H1 (cell line): ENCODE measurements around the gene TRIOBP. TPM values are rescaled to one million over a fixed set of nuclear protein-coding genes. Genes with fewer than 3 reads are reported as not detected.

Experiments used
- CTCF ChIA-PET: fragments of 300-600 bp; sonication (Branson Sonifier 250); formaldehyde crosslinking; loops from one replicate; lab custom pipeline; 2021; ENCODE audit not compliant: partially characterized antibody; lab: Charles Lee
- POLR2A ChIA-PET: fragments of 300-600 bp; sonication (Branson Sonifier 250); formaldehyde crosslinking; loops from one replicate; lab custom pipeline; 2021; ENCODE audit warnings: inconsistent platforms; ENCODE audit not compliant: partially characterized antibody; lab: Charles Lee
- DNase-seq, 2 experiments: peaks; one replicate each; pipeline versions ENCODE4 v3.0.0 to v3.0.0-alpha.2; 2010 to 2022; ENCODE audit warnings: low spot score in 2 of 2, low read depth in 1 of 2, mixed read lengths in 1 of 2
- FAIRE-seq: peaks from 2 replicates; lab custom pipeline; 2011; peaks lifted over from hg19 to GRCh38; lab: Jason Lieb, UNC
- H2AFZ ChIP-seq: 2 replicates; pipeline ENCODE4 v1.8.1; 2012; ENCODE audit warnings: low read length, inconsistent platforms
- H2AK5ac ChIP-seq: 2 replicates; pipeline ENCODE4 v1.6.1; 2013; ENCODE audit warnings: low read depth, low read length
- H2BK120ac ChIP-seq: replicated peaks from 2 replicates; pipeline ENCODE3; 2013; ENCODE audit warnings: low read depth, low read length, inconsistent platforms
- H2BK12ac ChIP-seq: 2 replicates; pipeline ENCODE4 v1.6.1; 2013; ENCODE audit warnings: low read depth, low read length
- H2BK15ac ChIP-seq: 2 replicates; pipeline ENCODE4 v1.6.1; 2013; ENCODE audit warnings: low read length
- H2BK20ac ChIP-seq: 2 replicates; pipeline ENCODE4 v1.6.1; 2013; ENCODE audit warnings: low read length
- H2BK5ac ChIP-seq: 2 replicates; pipeline ENCODE4 v1.6.1; 2013; ENCODE audit warnings: low read depth, low read length
- H3K14ac ChIP-seq: 2 replicates; pipeline ENCODE4 v1.6.1; 2013; ENCODE audit warnings: inconsistent platforms; ENCODE audit not compliant: insufficient read length
- H3K18ac ChIP-seq: 2 replicates; pipeline ENCODE4 v1.6.1; 2013; ENCODE audit warnings: low read length; ENCODE audit errors: extremely low read depth
- H3K23ac ChIP-seq: 2 replicates; pipeline ENCODE4 v1.6.1; 2013; ENCODE audit warnings: inconsistent platforms; ENCODE audit not compliant: insufficient read length
- H3K23me2 ChIP-seq: 2 replicates; pipeline ENCODE4 v1.6.1; 2013; ENCODE audit warnings: low read depth, low read length
- H3K27ac ChIP-seq: 2 replicates; pipeline ENCODE4 v1.6.1; 2011; ENCODE audit warnings: low read depth, low read length, inconsistent platforms
- H3K27me3 ChIP-seq, 4 experiments: replicated peaks in 1 of 4; 1 replicate in 1 of 4; 2 replicates in 3 of 4; pipeline versions ENCODE4 v1.6.1 to v1.8.1; 2011 to 2013; ENCODE audit warnings: low read length in 3 of 4, mild to moderate bottlenecking in 3 of 4, inconsistent platforms in 2 of 4, mixed read lengths in 2 of 4, moderate library complexity in 1 of 4; ENCODE audit not compliant: control insufficient read depth in 3 of 4, insufficient read depth in 3 of 4; ENCODE audit errors: extremely low read depth in 1 of 4
- H3K36me3 ChIP-seq, 4 experiments: 2 replicates each; pipeline versions ENCODE4 v1.6.1 to v1.8.1; 2011 to 2013; ENCODE audit warnings: mild to moderate bottlenecking in 4 of 4, low read length in 3 of 4, moderate library complexity in 2 of 4, control low read depth in 1 of 4, inconsistent platforms in 1 of 4; ENCODE audit not compliant: insufficient read depth in 4 of 4, control insufficient read depth in 2 of 4
- H3K4ac ChIP-seq: replicated peaks from 2 replicates; pipeline ENCODE3; 2013; ENCODE audit warnings: low read length, low read depth, mixed read lengths, inconsistent platforms; ENCODE audit not compliant: insufficient read length
- H3K4me1 ChIP-seq, 4 experiments: replicated peaks in 1 of 4; 1 replicate in 1 of 4; 2 replicates in 3 of 4; pipeline versions ENCODE4 v1.6.1 to v1.8.1; 2011 to 2013; ENCODE audit warnings: low read length in 3 of 4, inconsistent platforms in 2 of 4, mixed read lengths in 1 of 4; ENCODE audit not compliant: insufficient read depth in 4 of 4, control insufficient read depth in 3 of 4
- H3K4me2 ChIP-seq, 2 experiments: 2 replicates each; pipeline versions ENCODE4 v1.6.1 to v1.8.1; 2011 to 2013; ENCODE audit warnings: low read depth in 2 of 2, low read length in 2 of 2, control low read depth in 1 of 2, inconsistent platforms in 1 of 2, mild to moderate bottlenecking in 1 of 2; ENCODE audit not compliant: insufficient read depth in 1 of 2
- H3K4me3 ChIP-seq, 4 experiments: fragments of 200-600, 300-600 bp in 1 of 4; sonication (generic), shearing (Covaris generic), sonication (Bioruptor Twin) in 1 of 4; 2 replicates each; pipeline versions ENCODE4 v1.5.1 to v1.8.1; 2011 to 2016; ENCODE audit warnings: low read length in 4 of 4, low read depth in 3 of 4, control low read depth in 2 of 4, inconsistent platforms in 2 of 4, mild to moderate bottlenecking in 2 of 4, mixed read lengths in 1 of 4, moderate library complexity in 1 of 4; ENCODE audit not compliant: insufficient read depth in 2 of 4; ENCODE audit errors: extremely low read depth in 1 of 4
- H3K56ac ChIP-seq: replicated peaks from 2 replicates; pipeline ENCODE3; 2013; ENCODE audit warnings: low read depth, mild to moderate bottlenecking, mixed read lengths, low read length, inconsistent platforms; ENCODE audit not compliant: insufficient read length
- H3K79me1 ChIP-seq: 2 replicates; pipeline ENCODE4 v1.6.1; 2013; ENCODE audit warnings: low read depth, low read length, control low read depth
- H3K79me2 ChIP-seq, 2 experiments: 2 replicates each; pipeline versions ENCODE4 v1.6.1 to v1.8.1; 2012 to 2013; ENCODE audit warnings: low read length in 2 of 2, mild to moderate bottlenecking in 2 of 2, inconsistent platforms in 1 of 2; ENCODE audit not compliant: insufficient read depth in 2 of 2, control insufficient read depth in 1 of 2
- H3K9ac ChIP-seq, 4 experiments: replicated peaks in 1 of 4; 1 replicate in 1 of 4; 2 replicates in 3 of 4; pipeline versions ENCODE4 v1.6.1 to v1.8.1; 2011 to 2013; ENCODE audit warnings: low read depth in 3 of 4, low read length in 3 of 4, control low read depth in 2 of 4, mild to moderate bottlenecking in 2 of 4, moderate library complexity in 2 of 4, inconsistent platforms in 1 of 4; ENCODE audit errors: extremely low read depth in 1 of 4
- H3K9me3 ChIP-seq, 2 experiments: 2 replicates each; pipeline versions ENCODE4 v1.6.1 to v1.8.1; 2012 to 2013; ENCODE audit warnings: mild to moderate bottlenecking in 2 of 2, moderate library complexity in 2 of 2, control low read depth in 1 of 2, inconsistent platforms in 1 of 2, low read depth in 1 of 2, low read length in 1 of 2, mixed read lengths in 1 of 2; ENCODE audit not compliant: insufficient read depth in 2 of 2
- H4K20me1 ChIP-seq, 2 experiments: replicated peaks in 1 of 2; 2 replicates each; pipeline versions ENCODE3 to v1.8.1; 2011 to 2013; ENCODE audit warnings: inconsistent platforms in 2 of 2, low read length in 2 of 2, mild to moderate bottlenecking in 1 of 2; ENCODE audit not compliant: insufficient read depth in 2 of 2, control insufficient read depth in 1 of 2
- H4K5ac ChIP-seq: 2 replicates; pipeline ENCODE4 v1.6.1; 2013; ENCODE audit warnings: low read length, low read depth, mixed read lengths, inconsistent platforms; ENCODE audit not compliant: insufficient read length
- H4K8ac ChIP-seq: 2 replicates; pipeline ENCODE4 v1.8.0; 2013; ENCODE audit warnings: mild to moderate bottlenecking, moderate library complexity, low read length, inconsistent platforms; ENCODE audit not compliant: insufficient read depth; ENCODE audit errors: extremely low read depth
- H4K91ac ChIP-seq: replicated peaks from 2 replicates; pipeline ENCODE3; 2013; ENCODE audit warnings: low read length, mixed read lengths, inconsistent platforms; ENCODE audit not compliant: insufficient read length
- CEBPB ChIP-seq: IDR thresholded peaks from 2 replicates; pipeline ENCODE4 v1.6.1; 2012; ENCODE audit warnings: low read depth, low read length
- CHD1 ChIP-seq: IDR thresholded peaks from 2 replicates; pipeline ENCODE4 v1.6.1; 2012; ENCODE audit warnings: low read depth, low read length, improper control_type of control experiment
- EGR1 ChIP-seq: IDR thresholded peaks from 2 replicates; pipeline ENCODE4 v1.6.1; 2011; ENCODE audit warnings: low read depth, low read length, borderline replicate concordance
- EP300 ChIP-seq, 2 experiments: IDR thresholded peaks; 1 replicate in 1 of 2; 2 replicates in 1 of 2; pipeline ENCODE4 v1.6.1; 2011 to 2012; ENCODE audit warnings: low read depth in 2 of 2, low read length in 2 of 2, mild to moderate bottlenecking in 2 of 2, borderline replicate concordance in 1 of 2, inconsistent platforms in 1 of 2, moderate library complexity in 1 of 2
- HDAC2 ChIP-seq, 2 experiments: fragments of 300-600 bp in 1 of 2; sonication (generic) in 1 of 2; IDR thresholded peaks; 2 replicates each; pipeline ENCODE4 v1.6.1; 2011 to 2012; ENCODE audit warnings: low read depth in 2 of 2, low read length in 2 of 2, mild to moderate bottlenecking in 2 of 2, moderate library complexity in 2 of 2, borderline replicate concordance in 1 of 2, inconsistent platforms in 1 of 2
- JUND ChIP-seq: IDR thresholded peaks from 2 replicates; pipeline ENCODE4 v1.6.1; 2011; ENCODE audit warnings: mild to moderate bottlenecking, improper control_type of control experiment, low read length
- POLR2A ChIP-seq, 2 experiments: IDR thresholded peaks; 1 replicate in 1 of 2; 2 replicates in 1 of 2; pipeline ENCODE4 v1.6.1; 2011; ENCODE audit warnings: low read depth in 2 of 2, low read length in 2 of 2, mild to moderate bottlenecking in 2 of 2; ENCODE audit errors: control extremely low read depth in 1 of 2
- RBBP5 ChIP-seq: IDR thresholded peaks from 2 replicates; pipeline ENCODE4 v1.7.1; 2012; ENCODE audit warnings: low read depth, mild to moderate bottlenecking, inconsistent platforms, low read length, moderate library complexity, borderline replicate concordance
- RFX5 ChIP-seq: IDR thresholded peaks from 2 replicates; pipeline ENCODE4 v1.6.1; 2011; ENCODE audit warnings: low read depth, low read length, improper control_type of control experiment, borderline replicate concordance
- SAP30 ChIP-seq: fragments of 300-600 bp; sonication (generic); IDR thresholded peaks from 2 replicates; pipeline ENCODE4 v1.7.1; 2012; ENCODE audit warnings: low read length, moderate library complexity, mild to moderate bottlenecking, inconsistent platforms; ENCODE audit not compliant: insufficient read depth, insufficient replicate concordance
- SP2 ChIP-seq: IDR thresholded peaks from 2 replicates; pipeline ENCODE4 v1.6.1; 2012; ENCODE audit warnings: mild to moderate bottlenecking, low read length, inconsistent platforms
- SUZ12 ChIP-seq: fragments of 200-600 bp; sonication (generic); IDR thresholded peaks from 2 replicates; pipeline ENCODE4 v1.6.1; 2012; ENCODE audit warnings: mild to moderate bottlenecking, inconsistent platforms, low read length, moderate library complexity, mixed read lengths
- TAF7 ChIP-seq: optimal IDR thresholded peaks from 2 replicates; pipeline ENCODE3; 2011; ENCODE audit warnings: low read depth, mild to moderate bottlenecking, inconsistent platforms, low read length, moderate library complexity, borderline replicate concordance
- TCF12 ChIP-seq: IDR thresholded peaks from 2 replicates; pipeline ENCODE4 v1.6.1; 2011; ENCODE audit warnings: low read depth, mild to moderate bottlenecking, low read length
- YY1 ChIP-seq: IDR thresholded peaks from 2 replicates; pipeline ENCODE4 v1.6.1; 2011; ENCODE audit warnings: low read depth, mild to moderate bottlenecking, low read length
- WGBS, 2 experiments: shearing (Covaris generic) in 1 of 2; methylation state at CpG; one replicate each; pipeline versions ENCODE4 v1.1.6 to v1.1.7; 2013 to 2015; ENCODE audit warnings: low lambda C conversion rate in 2 of 2, mixed read lengths in 2 of 2, inconsistent platforms in 1 of 2, low coverage in 1 of 2, missing lambda C conversion rate in 1 of 2; ENCODE audit not compliant: insufficient replicate concordance in 2 of 2, insufficient coverage in 1 of 2, insufficient read length in 1 of 2; ENCODE audit errors: extremely low coverage in 1 of 2, missing lambda C conversion rate in 1 of 2; 5-methylcytosine and 5-hydroxymethylcytosine counted together
- polyA plus RNA-seq, 7 experiments: library from polyadenylated mRNA; depleted of rRNA in 3 of 7; stranded (reverse) in 5 of 7; unstranded in 2 of 7; fragments of >200 nt in 5 of 7; fragments of 200-250 nt in 2 of 7; gene quantifications; 1 replicate in 5 of 7; 2 replicates in 1 of 7; 4 replicates in 1 of 7; pipeline versions ENCODE4 v1.2.1 to v1.2.3, GENCODE V29; 2011 to 2013; ENCODE audit warnings: missing spikeins in 2 of 7, mixed read lengths in 2 of 7
- total RNA-seq: library from RNA; stranded (reverse); fragmentation: NEBNext Ultra II Directional; extraction: Animal tissue kit (Norgen Biotek cat#: 25700); gene quantifications from 2 replicates; pipeline ENCODE4 v1.2.1, GENCODE V29; 2021

Gene TRIOBP
- total and polyA plus RNA-seq, 2 of the 8 experiments (the other 6 are each of a cell fraction or from before 2014, with no cell fraction given): 18.2 to 27.3 TPM

DNA sequence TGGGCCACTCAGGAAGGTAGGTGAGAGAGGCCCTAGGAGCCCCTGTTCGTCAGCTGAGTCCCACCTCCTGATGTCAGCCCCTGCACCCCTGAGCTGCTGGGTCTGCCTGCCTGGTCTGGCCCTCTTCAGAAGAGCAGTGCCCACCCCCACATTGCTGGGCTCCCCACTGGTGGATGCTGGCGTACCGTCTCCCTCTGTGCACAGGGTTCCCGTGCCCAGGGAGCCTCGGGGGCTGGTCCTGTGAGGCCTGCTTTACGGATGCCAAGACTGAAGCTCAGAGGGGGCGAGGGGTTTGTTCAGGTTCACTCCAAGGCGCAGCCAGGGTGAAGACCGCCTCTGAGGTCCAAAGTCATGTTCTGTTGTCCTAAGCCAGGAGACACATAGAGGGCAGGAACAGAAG is 66.2 kb downstream of the TRIOBP start:
- H3K4ac ChIP-seq: no peak overlapping the region
- no peak overlapping the region for H2AK5ac ChIP-seq
- H3K79me2 ChIP-seq: no peaks in the 10 kb centered on the region
- H3K23me2 ChIP-seq: no peaks in the 10 kb centered on the region
- FAIRE-seq (no peak), DNase-seq (no peak)
- 90% methylated on average over 9 of the region's 9 CpGs; no CpG with 5 or more reads in 1 of the 2 experiments for WGBS, 2 experiments
- no peak overlapping the region for H2BK20ac ChIP-seq
- H3K36me3 ChIP-seq: peaks cover 2 to 28% (median 11%) of the 10 kb centered on the region in 4 experiments; a peak in 6 of 8 replicates
- no peaks in the 10 kb centered on the region; a peak in 2 of 7 replicates for H3K27me3 ChIP-seq
- H4K91ac ChIP-seq: no peak overlapping the region
- H3K27ac ChIP-seq: no peak overlapping the region
- H2BK5ac ChIP-seq: no peak overlapping the region
- H2BK12ac ChIP-seq: no peak overlapping the region
- H3K9ac ChIP-seq: no peak overlapping the region
- H3K4me1 ChIP-seq: no peaks in the 10 kb centered on the region
- H4K20me1 ChIP-seq: peaks cover 5 to 6% of the 10 kb centered on the region in 2 experiments
- no peaks in the 10 kb centered on the region for H3K9me3 ChIP-seq
- H4K5ac ChIP-seq: no peak overlapping the region
- H3K4me2 ChIP-seq: no peak overlapping the region
- CTCF ChIA-PET: interaction anchor here (0.9 to 1.4 kb wide), 6 partner anchors 13 to 96 kb away, joined by 3 to 4 read pairs (median 3); a partner anchor contains a TSS
- no peak overlapping the region for H3K14ac ChIP-seq
- no peak overlapping the region for H4K8ac ChIP-seq
- H3K23ac ChIP-seq: no peak overlapping the region
- POLR2A ChIA-PET: interaction anchor here (0.9 to 2.1 kb wide), 8 partner anchors 9 to 36 kb away, joined by 3 to 7 read pairs (median 4); no protein-coding TSS in a partner anchor
- no peak overlapping the region for H2BK15ac ChIP-seq
- no peak overlapping the region for H3K18ac ChIP-seq
- H3K79me1 ChIP-seq: no peaks in the 10 kb centered on the region
- no peak overlapping the region for H3K4me3 ChIP-seq
- H3K56ac ChIP-seq: no peak overlapping the region
- no peak overlapping the region for H2BK120ac ChIP-seq
- H2AFZ ChIP-seq: no peak overlapping the region
- TF ChIP-seq EGR1 (no peak), EP300 (IDR thresholded peaks at IDR 0.05; ENCODE audit: borderline replicate concordance in 1 of 2, low read depth in 2 of 2, low read length in 2 of 2) (no peak), HDAC2 (IDR thresholded peaks at IDR 0.05; ENCODE audit: borderline replicate concordance in 1 of 2, low read depth in 2 of 2, low read length in 2 of 2) (no peak), TAF7 (no peak), CHD1 (no peak), TCF12 (no peak), POLR2A (IDR thresholded peaks at IDR 0.05; ENCODE audit: control extremely low read depth in 1 of 2, low read depth in 2 of 2, low read length in 2 of 2) (no peak), RFX5 (no peak), CEBPB (no peak), YY1 (no peak), SP2 (no peak), SAP30 (no peak), SUZ12 (no peak), JUND (no peak), RBBP5 (no peak)
